HepG2 (cell line): Measurements from ENCODE around the gene TBC1D7.

Experiments
- CBX5 ChIP-seq: sonication (generic); formaldehyde crosslinking; IDR thresholded peaks from 2 replicates; pipeline ENCODE4 v1.4.0; 2020; ENCODE audit warnings: missing genetic modification reagents, borderline replicate concordance
- EZH2 ChIP-seq: conservative IDR thresholded peaks from 2 replicates; pipeline ENCODE4 v1.6.1; 2012; ENCODE audit warnings: mild to moderate bottlenecking, low read depth, low read length, moderate library complexity
- FOXM1 ChIP-seq: sonication (generic); formaldehyde crosslinking; IDR thresholded peaks from 2 replicates; pipeline ENCODE4 v1.5.0; 2020; ENCODE audit warnings: missing genetic modification reagents
- NCOR1 ChIP-seq: fragments of 200-600 bp; sonication (generic); IDR thresholded peaks from 2 replicates; pipeline ENCODE4 v1.7.0; 2017; ENCODE audit warnings: antibody characterized with exemption, low read length, borderline replicate concordance
- POLR2A ChIP-seq, 2 experiments: IDR thresholded peaks; 2 replicates each; pipeline ENCODE4 v1.6.1; 2011; ENCODE audit warnings: low read depth in 2 of 2, low read length in 2 of 2, mild to moderate bottlenecking in 1 of 2, moderate library complexity in 1 of 2; ENCODE audit not compliant: insufficient read depth in 1 of 2
- ZNF572 ChIP-seq: sonication (generic); formaldehyde crosslinking; IDR thresholded peaks from 2 replicates; pipeline ENCODE4 v1.5.1; 2020; ENCODE audit warnings: mild to moderate bottlenecking, missing genetic modification reagents
- ZNF670 ChIP-seq: sonication (generic); formaldehyde crosslinking; IDR thresholded peaks from 2 replicates; pipeline ENCODE4 v1.8.0; 2022; ENCODE audit warnings: mild to moderate bottlenecking, missing genetic modification reagents, borderline replicate concordance
- ZNF773 ChIP-seq: sonication (generic); formaldehyde crosslinking; IDR thresholded peaks from 2 replicates; pipeline ENCODE4 v1.4.0; 2020; ENCODE audit warnings: missing genetic modification reagents, borderline replicate concordance
- TF ChIP-seq, protein P1 (sequence below), 2 experiments: sonication (generic) in 1 of 2; formaldehyde crosslinking in 1 of 2; IDR thresholded peaks; 2 replicates each; pipeline versions ENCODE4 v1.5.1 to v1.6.1; 2011 to 2020; ENCODE audit warnings: borderline replicate concordance in 1 of 2, low read depth in 1 of 2, low read length in 1 of 2, mild to moderate bottlenecking in 1 of 2, missing genetic modification reagents in 1 of 2, moderate library complexity in 1 of 2
- TF ChIP-seq, protein P2 (sequence below): IDR thresholded peaks from 2 replicates; pipeline ENCODE4 v1.6.1; 2016; ENCODE audit warnings: missing compliant biosample characterization, missing genetic modification reagents, borderline replicate concordance
- TF ChIP-seq, protein P3 (sequence below), 2 experiments: sonication (generic) in 1 of 2; formaldehyde crosslinking in 1 of 2; IDR thresholded peaks; 2 replicates each; pipeline versions ENCODE4 v1.4.0 to v1.6.1; 2018 to 2020; ENCODE audit warnings: missing genetic modification reagents in 2 of 2, borderline replicate concordance in 1 of 2, low read depth in 1 of 2, mild to moderate bottlenecking in 1 of 2, missing biosample characterization in 1 of 2
- TF ChIP-seq, protein P4 (sequence below): sonication (generic); formaldehyde crosslinking; IDR thresholded peaks from 2 replicates; pipeline ENCODE4 v1.5.0; 2020; ENCODE audit warnings: mild to moderate bottlenecking, missing genetic modification reagents, moderate library complexity

DNA sequence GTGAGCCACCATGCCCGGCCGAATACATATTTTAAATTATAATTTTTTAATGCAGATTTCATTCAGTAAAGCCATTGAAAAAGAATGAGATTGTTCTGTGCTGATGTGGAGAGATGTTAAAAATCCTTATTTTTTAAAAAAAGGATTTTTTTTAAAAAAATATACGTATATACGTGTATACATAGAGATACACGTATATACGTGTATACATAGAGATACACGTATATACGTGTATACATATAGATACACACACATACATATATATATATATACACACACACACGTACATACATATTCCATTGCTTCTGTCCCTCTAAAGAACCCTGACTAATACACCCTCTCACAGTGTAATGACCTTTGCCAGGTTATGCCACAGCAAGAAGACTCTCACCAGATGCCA lies 23.8 kb upstream of the TBC1D7 start:
- no peak for TF ChIP-seq FOXM1 (CRISPR knock-in tag)
- TF ChIP-seq, protein P1, sequence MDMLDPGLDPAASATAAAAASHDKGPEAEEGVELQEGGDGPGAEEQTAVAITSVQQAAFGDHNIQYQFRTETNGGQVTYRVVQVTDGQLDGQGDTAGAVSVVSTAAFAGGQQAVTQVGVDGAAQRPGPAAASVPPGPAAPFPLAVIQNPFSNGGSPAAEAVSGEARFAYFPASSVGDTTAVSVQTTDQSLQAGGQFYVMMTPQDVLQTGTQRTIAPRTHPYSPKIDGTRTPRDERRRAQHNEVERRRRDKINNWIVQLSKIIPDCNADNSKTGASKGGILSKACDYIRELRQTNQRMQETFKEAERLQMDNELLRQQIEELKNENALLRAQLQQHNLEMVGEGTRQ (IDR thresholded peaks at IDR 0.05; ENCODE audit: low read depth, low read length) = no peak
- TF ChIP-seq, protein P1 (CRISPR knock-in tag; IDR thresholded peaks at IDR 0.05; ENCODE audit: borderline replicate concordance) = no peak
- TF ChIP-seq, protein P2, sequence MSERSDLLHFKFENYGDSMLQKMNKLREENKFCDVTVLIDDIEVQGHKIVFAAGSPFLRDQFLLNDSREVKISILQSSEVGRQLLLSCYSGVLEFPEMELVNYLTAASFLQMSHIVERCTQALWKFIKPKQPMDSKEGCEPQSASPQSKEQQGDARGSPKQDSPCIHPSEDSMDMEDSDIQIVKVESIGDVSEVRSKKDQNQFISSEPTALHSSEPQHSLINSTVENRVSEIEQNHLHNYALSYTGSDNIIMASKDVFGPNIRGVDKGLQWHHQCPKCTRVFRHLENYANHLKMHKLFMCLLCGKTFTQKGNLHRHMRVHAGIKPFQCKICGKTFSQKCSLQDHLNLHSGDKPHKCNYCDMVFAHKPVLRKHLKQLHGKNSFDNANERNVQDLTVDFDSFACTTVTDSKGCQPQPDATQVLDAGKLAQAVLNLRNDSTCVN (CRISPR knock-in tag) = no peak
- TF ChIP-seq ZNF572 (CRISPR knock-in tag) = no peak
- TF ChIP-seq, protein P3, sequence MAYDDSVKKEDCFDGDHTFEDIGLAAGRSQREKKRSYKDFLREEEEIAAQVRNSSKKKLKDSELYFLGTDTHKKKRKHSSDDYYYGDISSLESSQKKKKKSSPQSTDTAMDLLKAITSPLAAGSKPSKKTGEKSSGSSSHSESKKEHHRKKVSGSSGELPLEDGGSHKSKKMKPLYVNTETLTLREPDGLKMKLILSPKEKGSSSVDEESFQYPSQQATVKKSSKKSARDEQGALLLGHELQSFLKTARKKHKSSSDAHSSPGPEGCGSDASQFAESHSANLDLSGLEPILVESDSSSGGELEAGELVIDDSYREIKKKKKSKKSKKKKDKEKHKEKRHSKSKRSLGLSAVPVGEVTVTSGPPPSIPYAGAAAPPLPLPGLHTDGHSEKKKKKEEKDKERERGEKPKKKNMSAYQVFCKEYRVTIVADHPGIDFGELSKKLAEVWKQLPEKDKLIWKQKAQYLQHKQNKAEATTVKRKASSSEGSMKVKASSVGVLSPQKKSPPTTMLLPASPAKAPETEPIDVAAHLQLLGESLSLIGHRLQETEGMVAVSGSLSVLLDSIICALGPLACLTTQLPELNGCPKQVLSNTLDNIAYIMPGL (CRISPR knock-in tag; IDR thresholded peaks at IDR 0.05; ENCODE audit: borderline replicate concordance in 1 of 2, low read depth in 1 of 2) = no peak
- TF ChIP-seq EZH2 = no peak
- no peak for TF ChIP-seq NCOR1
- TF ChIP-seq CBX5 = no peak
- no peak for TF ChIP-seq POLR2A (IDR thresholded peaks at IDR 0.05; ENCODE audit: insufficient read depth in 1 of 2, low read depth in 2 of 2, low read length in 2 of 2)
- no peak for TF ChIP-seq ZNF670 (CRISPR knock-in tag)
- TF ChIP-seq, protein P4, sequence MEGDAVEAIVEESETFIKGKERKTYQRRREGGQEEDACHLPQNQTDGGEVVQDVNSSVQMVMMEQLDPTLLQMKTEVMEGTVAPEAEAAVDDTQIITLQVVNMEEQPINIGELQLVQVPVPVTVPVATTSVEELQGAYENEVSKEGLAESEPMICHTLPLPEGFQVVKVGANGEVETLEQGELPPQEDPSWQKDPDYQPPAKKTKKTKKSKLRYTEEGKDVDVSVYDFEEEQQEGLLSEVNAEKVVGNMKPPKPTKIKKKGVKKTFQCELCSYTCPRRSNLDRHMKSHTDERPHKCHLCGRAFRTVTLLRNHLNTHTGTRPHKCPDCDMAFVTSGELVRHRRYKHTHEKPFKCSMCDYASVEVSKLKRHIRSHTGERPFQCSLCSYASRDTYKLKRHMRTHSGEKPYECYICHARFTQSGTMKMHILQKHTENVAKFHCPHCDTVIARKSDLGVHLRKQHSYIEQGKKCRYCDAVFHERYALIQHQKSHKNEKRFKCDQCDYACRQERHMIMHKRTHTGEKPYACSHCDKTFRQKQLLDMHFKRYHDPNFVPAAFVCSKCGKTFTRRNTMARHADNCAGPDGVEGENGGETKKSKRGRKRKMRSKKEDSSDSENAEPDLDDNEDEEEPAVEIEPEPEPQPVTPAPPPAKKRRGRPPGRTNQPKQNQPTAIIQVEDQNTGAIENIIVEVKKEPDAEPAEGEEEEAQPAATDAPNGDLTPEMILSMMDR (CRISPR knock-in tag) = no peak
- no peak for TF ChIP-seq ZNF773 (CRISPR knock-in tag)
